Activated CD4-positive, alpha-beta T cell treated with anti-CD3 and anti-CD28 coated beads, Interleukin-2, amount 50 U/mL, for 4 hours (primary cell): ENCODE measurements around the gene ITGA3.
A peak's percentile ranks its signal among the peaks of the same experiment; 100 is the strongest.

Experiments used
- DNase-seq, 2 experiments: peaks; one replicate each; pipeline ENCODE4 v3.0.0-alpha.2; 2020

ITGA3 gene

GRCh38 chr17:50055426-50056216 lies at the start of gene ITGA3:
TSS of gene ITGA3 (plus strand) at chr17:50056110. CDS start at chr17:50056440, 330 bp downstream.
- peak; percentile 48 to 53 for DNase-seq

GRCh38 chr17:50009282-50009681 lies 46.6 kb upstream of the ITGA3 start:
- DNase-seq = no peak

- DNase-seq = no peak
Observed at GRCh38 chr17:50013079-50013478, 42.8 kb upstream of the ITGA3 start.

GRCh38 chr17:50014471-50015088 lies 41.3 kb upstream of the ITGA3 start:
- DNase-seq = no peak

GRCh38 chr17:50015146-50015545 lies 40.8 kb upstream of the ITGA3 start:
- no peak for DNase-seq

GRCh38 chr17:50018909-50019308 lies 37.0 kb upstream of the ITGA3 start:
- DNase-seq = no peak

GRCh38 chr17:50020841-50021599 lies 34.9 kb upstream of the ITGA3 start:
- no peak for DNase-seq

GRCh38 chr17:50021681-50022370 lies 34.1 kb upstream of the ITGA3 start:
- DNase-seq = no peak

- no peak for DNase-seq
Observed at GRCh38 chr17:50022463-50023130, 33.3 kb upstream of the ITGA3 start.

- DNase-seq = no peak
Observed at GRCh38 chr17:50023520-50023919, 32.4 kb upstream of the ITGA3 start.

- DNase-seq = no peak
Observed at GRCh38 chr17:50024808-50025207, 31.1 kb upstream of the ITGA3 start.

GRCh38 chr17:50026046-50026675 lies 29.7 kb upstream of the ITGA3 start:
- DNase-seq = no peak

- peak; percentile 74 to 80 for DNase-seq
Observed at GRCh38 chr17:50026837-50027171, 29.1 kb upstream of the ITGA3 start.

GRCh38 chr17:50027172-50027880 lies 28.6 kb upstream of the ITGA3 start:
- DNase-seq = no peak

GRCh38 chr17:50027881-50028735 lies 27.8 kb upstream of the ITGA3 start:
- DNase-seq = no peak

GRCh38 chr17:50028736-50029120 lies 27.2 kb upstream of the ITGA3 start:
- no peak for DNase-seq

- no peak for DNase-seq
Observed at GRCh38 chr17:50029185-50029584, 26.7 kb upstream of the ITGA3 start.

GRCh38 chr17:50033316-50033715 lies 22.6 kb upstream of the ITGA3 start:
- DNase-seq = no peak

- DNase-seq = no peak
Observed at GRCh38 chr17:50034498-50035364, 21.2 kb upstream of the ITGA3 start.
